GM20000 (cell line): ENCODE data around the gene FGGY.

Source experiments
- DNase-seq: peaks from one replicate; pipeline ENCODE4 v3.0.0; 2012; ENCODE audit warnings: low spot score
- CTCF ChIP-seq: IDR thresholded peaks from 2 replicates; pipeline ENCODE4 v1.5.1; 2012; ENCODE audit warnings: mild to moderate bottlenecking, control low read depth; ENCODE audit errors: extremely low read depth, missing control alignments

The FGGY gene

GRCh38 chr1:59761443-59761842 is 464.5 kb downstream of the FGGY start:
- no peak for TF ChIP-seq CTCF
- DNase-seq = no peak

GRCh38 chr1:59763418-59763817 is 466.5 kb downstream of the FGGY start:
- no peak for TF ChIP-seq CTCF
- DNase-seq = no peak

GRCh38 chr1:59765011-59765730 is 468.3 kb downstream of the FGGY start:
- TF ChIP-seq CTCF = no peak
- no peak for DNase-seq

GRCh38 chr1:59766227-59766855 is 469.4 kb downstream of the FGGY start:
- no peak for DNase-seq
- TF ChIP-seq CTCF = no peak

- no peak for TF ChIP-seq CTCF
- DNase-seq = no peak
Measured at GRCh38 chr1:59767119-59767518, 470.2 kb downstream of the FGGY start.

- no peak for DNase-seq
- no peak for TF ChIP-seq CTCF
Measured at GRCh38 chr1:59768792-59769735, 472.2 kb downstream of the FGGY start.

- no peak for DNase-seq
- TF ChIP-seq CTCF = no peak
Measured at GRCh38 chr1:59769736-59770095, 472.8 kb downstream of the FGGY start.
